T-cell (primary cell): ENCODE measurements around the gene WSCD1. TPM values are rescaled to one million over a fixed set of nuclear protein-coding genes. Genes with fewer than 3 reads are reported as not detected.

ENCODE experiments used
- ATAC-seq, 4 experiments: fragments of 200-7000 bp in 3 of 4; fragments of 150-1000 bp in 1 of 4; cut with Tn5 transposase; replicated peaks in 1 of 4; 1 replicate in 3 of 4; 2 replicates in 1 of 4; pipeline ENCODE4 v1.10.0; 2021; ENCODE audit warnings: moderate library complexity in 3 of 4, mild to moderate bottlenecking in 2 of 4, moderate number of reproducible peaks in 1 of 4
- CTCF ChIA-PET, 2 donors: fragments of 300-600 bp; sonication (Branson Sonifier 250); formaldehyde crosslinking; loops; one replicate each; lab custom pipeline; 2022; ENCODE audit warnings: antibody characterized with exemption in 2 of 2; lab: Charles Lee
- POLR2A ChIA-PET, 2 donors: fragments of 300-600 bp; sonication (Branson Sonifier 250); formaldehyde crosslinking; loops; one replicate each; lab custom pipeline; 2022; ENCODE audit warnings: antibody characterized with exemption in 2 of 2; lab: Charles Lee
- DNase-seq, 35 experiments: peaks; one replicate each; pipeline versions ENCODE4 v3.0.0 to v3.0.0-alpha.2; 2013 to 2023
- H3K27ac ChIP-seq: one replicate; pipeline ENCODE4 v1.5.1; 2013; ENCODE audit warnings: low read length
- H3K27me3 ChIP-seq, 2 experiments: replicated peaks in 1 of 2; 1 replicate in 1 of 2; 2 replicates in 1 of 2; pipeline versions ENCODE4 v1.6.1 to v1.7.0; 2013; ENCODE audit warnings: low read length in 1 of 2, mixed read lengths in 1 of 2; ENCODE audit not compliant: control insufficient read depth in 2 of 2, insufficient read depth in 2 of 2; ENCODE audit errors: extremely low read depth in 1 of 2
- H3K36me3 ChIP-seq, 2 donors: 1 replicate in 1 of 2; 2 replicates in 1 of 2; pipeline versions ENCODE4 v1.6.1 to v1.7.0; 2013; ENCODE audit warnings: low read length in 1 of 2; ENCODE audit not compliant: control insufficient read depth in 2 of 2, insufficient read depth in 1 of 2; ENCODE audit errors: extremely low read depth in 1 of 2
- H3K4me1 ChIP-seq, 2 experiments: 1 replicate in 1 of 2; 2 replicates in 1 of 2; pipeline versions ENCODE4 v1.6.1 to v1.7.0; 2013; ENCODE audit warnings: low read length in 2 of 2, mixed read lengths in 1 of 2; ENCODE audit not compliant: insufficient read depth in 2 of 2, control insufficient read depth in 1 of 2; ENCODE audit errors: extremely low read depth in 1 of 2
- H3K4me3 ChIP-seq, 2 donors: 1 replicate in 1 of 2; 2 replicates in 1 of 2; pipeline versions ENCODE4 v1.5.1 to v1.7.0; 2013; ENCODE audit warnings: mild to moderate bottlenecking in 2 of 2, low read length in 1 of 2, moderate library complexity in 1 of 2; ENCODE audit not compliant: control insufficient read depth in 1 of 2; ENCODE audit errors: extremely low read depth in 1 of 2
- H3K9me3 ChIP-seq: 2 replicates; pipeline ENCODE4 v1.7.0; 2013
- H3K27ac Mint-ChIP-seq, 2 donors: one replicate each; pipeline ENCODE4 v1.8.0; 2020 to 2021; ENCODE audit warnings: mild to moderate bottlenecking in 2 of 2, mixed read lengths in 2 of 2
- H3K27me3 Mint-ChIP-seq, 2 donors: one replicate each; pipeline ENCODE4 v1.8.0; 2021 to 2022; ENCODE audit warnings: mixed read lengths in 2 of 2
- H3K36me3 Mint-ChIP-seq: one replicate; pipeline ENCODE4 v1.8.0; 2021; ENCODE audit warnings: mixed read lengths
- H3K4me1 Mint-ChIP-seq, 3 donors: one replicate each; pipeline ENCODE4 v1.8.0; 2020 to 2022; ENCODE audit warnings: mixed read lengths in 3 of 3, mild to moderate bottlenecking in 1 of 3
- H3K4me3 Mint-ChIP-seq, 3 donors: one replicate each; pipeline ENCODE4 v1.8.0; 2020 to 2022; ENCODE audit warnings: mild to moderate bottlenecking in 3 of 3, mixed read lengths in 3 of 3, moderate library complexity in 3 of 3
- H3K9me3 Mint-ChIP-seq, 3 donors: one replicate each; pipeline ENCODE4 v1.8.0; 2020 to 2022; ENCODE audit warnings: mixed read lengths in 3 of 3
- WGBS: methylation state at CpG from one replicate; pipeline ENCODE4 v1.1.5; 2013; ENCODE audit warnings: missing lambda C conversion rate; ENCODE audit not compliant: insufficient coverage; 5-methylcytosine and 5-hydroxymethylcytosine counted together
- total RNA-seq, 35 experiments: library from RNA in 6 of 35; stranded (reverse) in 6 of 35; fragments of 120-200 nt in 1 of 35; gene quantifications; one replicate each; pipeline versions ENCODE4 v1.2.1 to v1.2.4 and lab custom pipeline; 2013 to 2026

The WSCD1 gene
- total RNA-seq, 5 donors from 2014 or later (not counting 1 experiment from before 2014, with no cell fraction given): 0.09 to 0.58 (median 0.27) TPM; not detected in 1

DNA sequence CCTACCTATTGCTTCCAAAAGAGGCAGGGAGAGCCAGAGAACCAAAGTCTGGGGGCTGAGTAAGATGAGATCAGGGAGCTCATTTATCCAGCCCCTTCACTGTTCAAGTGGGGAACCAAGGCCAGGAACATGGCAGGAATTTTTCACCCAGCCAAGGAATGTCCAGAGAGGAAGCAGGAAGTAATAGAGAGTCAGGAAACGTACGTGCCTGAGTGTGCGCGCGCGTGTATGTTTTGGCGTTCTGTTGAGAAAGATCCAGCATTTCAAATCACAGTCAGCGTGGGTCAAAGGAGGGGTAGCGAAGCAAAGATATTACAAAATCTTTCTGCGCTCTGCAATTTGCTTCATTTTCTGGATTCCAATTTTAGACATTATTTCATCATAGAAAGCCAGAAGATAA is 41.9 kb upstream of the WSCD1 start:
- CTCF ChIA-PET: no interaction called here
- no peak overlapping the region for H3K27ac ChIP-seq
- POLR2A ChIA-PET: no interaction called here
- ATAC-seq (no peak), DNase-seq (no peak)
- H3K4me3 ChIP-seq: no peak overlapping the region
- no peaks in the 10 kb centered on the region for H3K4me1 Mint-ChIP-seq
- H3K27me3 ChIP-seq: peaks cover 0 to 21% of the 10 kb centered on the region in 2 experiments
- no peak overlapping the region for H3K27ac Mint-ChIP-seq
- H3K9me3 Mint-ChIP-seq: no peaks in the 10 kb centered on the region
- H3K36me3 ChIP-seq: no peaks in the 10 kb centered on the region
- WGBS: 33% methylated on average over 8 of the region's 10 CpGs
- no peaks in the 10 kb centered on the region for H3K36me3 Mint-ChIP-seq
- no peaks in the 10 kb centered on the region for H3K9me3 ChIP-seq
- H3K4me3 Mint-ChIP-seq: no peak overlapping the region
- peaks cover 13 to 32% of the 10 kb centered on the region in 2 donors for H3K27me3 Mint-ChIP-seq
- no peaks in the 10 kb centered on the region for H3K4me1 ChIP-seq

DNA sequence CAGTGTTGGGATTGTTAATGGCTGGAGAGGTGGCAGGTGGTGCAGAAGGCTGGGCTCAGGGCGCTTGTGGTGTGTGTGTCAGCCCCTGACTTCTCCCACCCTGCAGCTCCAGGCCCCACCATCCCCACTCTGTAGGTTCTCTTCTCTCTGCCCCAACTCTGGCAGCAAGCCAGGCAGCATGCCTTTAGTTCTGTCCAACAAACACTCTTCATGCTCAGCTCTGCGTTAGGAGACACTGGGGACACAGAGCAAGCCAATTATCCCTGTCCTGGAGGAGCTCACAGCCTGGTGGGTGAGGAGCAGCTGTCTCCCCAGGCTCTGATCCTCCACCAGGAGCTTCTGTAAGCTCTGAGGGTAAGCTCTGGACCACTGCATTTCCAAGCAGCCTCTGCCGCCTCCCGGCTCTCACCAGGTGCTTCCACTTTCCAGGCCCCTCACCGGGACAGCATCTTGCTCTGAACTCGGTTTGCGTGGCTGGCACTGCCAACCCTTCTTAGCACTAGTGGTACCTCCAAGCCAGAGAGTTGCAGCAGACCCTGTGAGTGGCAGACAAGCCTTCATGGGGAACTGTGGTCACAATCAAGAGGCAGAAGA is 34.3 kb upstream of the WSCD1 start:
- H3K4me1 ChIP-seq: no peaks in the 10 kb centered on the region
- H3K9me3 Mint-ChIP-seq: no peaks in the 10 kb centered on the region
- WGBS: 89% methylated on average over 6 of the region's 7 CpGs
- H3K4me3 Mint-ChIP-seq: no peak overlapping the region
- ATAC-seq: no peak
- H3K4me3 ChIP-seq: no peak overlapping the region
- H3K9me3 ChIP-seq: no peaks in the 10 kb centered on the region
- no peak overlapping the region for H3K27ac ChIP-seq
- DNase-seq: no peak
- H3K27ac Mint-ChIP-seq: no peak overlapping the region
- H3K36me3 Mint-ChIP-seq: no peaks in the 10 kb centered on the region
- H3K36me3 ChIP-seq: no peaks in the 10 kb centered on the region
- CTCF ChIA-PET: no interaction called here
- no peaks in the 10 kb centered on the region for H3K4me1 Mint-ChIP-seq
- POLR2A ChIA-PET: no interaction called here
- H3K27me3 ChIP-seq: peaks cover 0 to 30% of the 10 kb centered on the region in 2 experiments
- H3K27me3 Mint-ChIP-seq: peaks cover 12 to 22% of the 10 kb centered on the region in 2 donors

DNA sequence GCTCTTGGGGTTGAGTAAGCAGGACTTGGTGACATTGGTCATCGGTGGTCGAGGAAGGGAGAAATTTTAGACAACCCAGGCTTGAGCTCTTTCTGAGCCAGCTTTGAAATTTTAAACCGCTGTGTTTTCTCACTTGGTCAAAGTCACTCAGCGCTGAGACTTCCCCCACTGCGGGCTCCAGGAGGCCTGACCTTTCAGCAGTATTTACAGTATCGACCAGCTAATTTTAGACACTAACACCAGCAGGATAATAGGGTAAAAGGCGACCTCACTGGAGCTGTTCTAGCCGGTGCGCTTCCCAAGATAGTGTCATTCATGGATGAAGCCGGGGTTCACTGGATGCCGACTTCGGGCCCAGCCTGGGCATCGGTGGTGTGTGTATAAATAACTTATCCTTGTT is 29.7 kb upstream of the WSCD1 start:
- no peaks in the 10 kb centered on the region for H3K36me3 Mint-ChIP-seq
- 94% methylated on average over 6 of the region's 13 CpGs for WGBS
- H3K4me1 Mint-ChIP-seq: no peaks in the 10 kb centered on the region
- no peak overlapping the region for H3K4me3 ChIP-seq
- no peaks in the 10 kb centered on the region for H3K9me3 Mint-ChIP-seq
- H3K9me3 ChIP-seq: no peaks in the 10 kb centered on the region
- H3K4me3 Mint-ChIP-seq: no peak overlapping the region
- H3K27me3 ChIP-seq: peaks cover 0 to 25% of the 10 kb centered on the region in 2 experiments
- POLR2A ChIA-PET: no interaction called here
- ATAC-seq: no peak
- DNase-seq: no peak
- no peak overlapping the region for H3K27ac Mint-ChIP-seq
- no peak overlapping the region for H3K27ac ChIP-seq
- CTCF ChIA-PET: no interaction called here
- H3K27me3 Mint-ChIP-seq: peaks cover 8 to 13% of the 10 kb centered on the region in 2 donors
- no peaks in the 10 kb centered on the region for H3K36me3 ChIP-seq
- no peaks in the 10 kb centered on the region for H3K4me1 ChIP-seq

DNA sequence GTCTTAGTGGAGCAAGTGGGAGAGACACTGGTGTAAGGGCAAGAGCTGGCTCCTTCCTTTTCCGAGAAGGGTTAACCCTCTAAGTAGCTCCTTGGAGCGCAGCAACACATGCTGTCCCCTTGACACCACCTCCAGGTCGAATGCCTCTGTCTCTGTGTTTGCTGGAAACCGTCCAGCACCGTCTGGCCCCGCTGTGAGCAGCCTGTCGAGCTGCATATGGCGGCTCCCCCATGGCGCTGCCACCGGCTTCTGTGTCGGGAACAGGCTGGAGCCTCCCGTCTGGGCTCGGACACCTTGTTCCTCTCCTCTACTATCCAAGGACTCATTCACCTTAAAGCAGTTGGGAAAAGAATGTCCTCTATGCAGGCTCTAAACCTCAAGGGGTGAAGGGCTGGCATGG is 28.9 kb upstream of the WSCD1 start:
- ATAC-seq (no peak), DNase-seq (no peak)
- Mint-ChIP-seq H3K27me3 (peaks cover 8 to 13% of the 10 kb centered on the region in 2 donors), H3K4me3 (no peak overlapping the region), H3K36me3 (no peaks in the 10 kb centered on the region), H3K27ac (no peak overlapping the region), H3K4me1 (no peaks in the 10 kb centered on the region), H3K9me3 (no peaks in the 10 kb centered on the region)
- no peaks in the 10 kb centered on the region for H3K36me3 ChIP-seq
- peaks cover 0 to 21% of the 10 kb centered on the region in 2 experiments for H3K27me3 ChIP-seq
- no peaks in the 10 kb centered on the region for H3K9me3 ChIP-seq
- CTCF ChIA-PET: no interaction called here
- no peaks in the 10 kb centered on the region for H3K4me1 ChIP-seq
- WGBS: 64% methylated on average over 10 of the region's 13 CpGs
- no peak overlapping the region for H3K27ac ChIP-seq
- POLR2A ChIA-PET: no interaction called here
- H3K4me3 ChIP-seq: no peak overlapping the region

DNA sequence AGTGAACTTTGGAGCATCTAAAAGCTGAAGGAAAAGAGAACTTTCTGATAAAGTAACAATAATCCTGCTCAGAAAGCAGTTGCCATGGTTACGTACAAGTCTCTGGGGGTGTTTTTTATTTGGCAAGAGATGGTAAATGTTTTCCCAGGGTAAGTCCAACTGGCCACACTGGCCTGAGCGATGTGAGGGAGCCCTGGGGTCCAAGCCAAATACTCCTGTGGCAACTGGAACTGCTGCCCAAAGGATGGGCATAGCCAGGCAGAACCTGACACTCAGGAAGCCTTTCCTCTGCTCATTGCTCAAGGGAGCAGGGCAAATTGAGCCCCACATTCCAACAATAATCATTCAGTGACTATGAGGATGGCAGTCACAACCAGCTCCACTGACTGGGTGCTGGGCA is 26.8 kb upstream of the WSCD1 start:
- Mint-ChIP-seq H3K27ac (no peak overlapping the region), H3K36me3 (no peaks in the 10 kb centered on the region), H3K27me3 (peaks cover 8 to 13% of the 10 kb centered on the region in 2 donors), H3K9me3 (no peaks in the 10 kb centered on the region), H3K4me3 (no peak overlapping the region), H3K4me1 (no peaks in the 10 kb centered on the region)
- DNase-seq: no peak
- no peak overlapping the region for H3K4me3 ChIP-seq
- no peaks in the 10 kb centered on the region for H3K4me1 ChIP-seq
- H3K27ac ChIP-seq: no peak overlapping the region
- H3K9me3 ChIP-seq: no peaks in the 10 kb centered on the region
- POLR2A ChIA-PET: no interaction called here
- no peaks in the 10 kb centered on the region for H3K36me3 ChIP-seq
- no peak for ATAC-seq
- H3K27me3 ChIP-seq: peaks cover 0 to 18% of the 10 kb centered on the region in 2 experiments
- CTCF ChIA-PET: no interaction called here
- WGBS: 61% methylated on average over 2 of the region's 2 CpGs

DNA sequence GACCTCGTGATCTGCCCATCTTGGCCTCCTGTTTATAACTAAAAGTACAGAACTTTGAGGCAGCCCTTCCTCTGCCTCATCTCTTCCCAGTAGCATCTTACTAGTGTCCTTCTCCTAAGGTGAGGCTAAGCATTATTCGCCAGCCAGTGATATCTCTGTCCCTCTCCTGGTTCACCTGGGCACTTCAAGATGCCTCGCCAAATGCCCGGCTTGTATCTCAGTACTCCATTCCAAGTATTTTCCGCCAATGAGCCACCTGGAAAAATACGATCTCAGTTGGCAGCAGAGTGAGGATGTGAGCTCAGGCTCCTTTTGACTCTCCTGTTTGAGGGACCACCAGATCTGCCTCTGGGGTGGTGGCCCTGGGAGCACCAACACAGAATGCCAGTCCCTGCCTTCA is 25.9 kb upstream of the WSCD1 start:
- Mint-ChIP-seq H3K27me3 (peaks cover 7 to 8% of the 10 kb centered on the region in 2 donors), H3K4me3 (no peak overlapping the region), H3K9me3 (no peaks in the 10 kb centered on the region), H3K4me1 (no peaks in the 10 kb centered on the region), H3K27ac (no peak overlapping the region), H3K36me3 (no peaks in the 10 kb centered on the region)
- Histone ChIP-seq H3K4me1 (no peaks in the 10 kb centered on the region), H3K36me3 (no peaks in the 10 kb centered on the region), H3K27ac (no peak overlapping the region), H3K27me3 (peaks cover 0 to 18% of the 10 kb centered on the region in 2 experiments), H3K9me3 (no peaks in the 10 kb centered on the region), H3K4me3 (no peak overlapping the region)
- no peak for DNase-seq
- WGBS: 84% methylated on average over 5 of the region's 6 CpGs
- ChIA-PET POLR2A (no interaction called here), CTCF (no interaction called here)
- ATAC-seq: no peak
